Amygdala (tissue), 56 donors: ENCODE measurements around the gene WHRN.

Source experiments
- DNase-seq, 56 donors: peaks; one replicate each; lab custom pipeline; 2025; lab: John Stamatoyannopoulos, UW

The WHRN gene

DNA sequence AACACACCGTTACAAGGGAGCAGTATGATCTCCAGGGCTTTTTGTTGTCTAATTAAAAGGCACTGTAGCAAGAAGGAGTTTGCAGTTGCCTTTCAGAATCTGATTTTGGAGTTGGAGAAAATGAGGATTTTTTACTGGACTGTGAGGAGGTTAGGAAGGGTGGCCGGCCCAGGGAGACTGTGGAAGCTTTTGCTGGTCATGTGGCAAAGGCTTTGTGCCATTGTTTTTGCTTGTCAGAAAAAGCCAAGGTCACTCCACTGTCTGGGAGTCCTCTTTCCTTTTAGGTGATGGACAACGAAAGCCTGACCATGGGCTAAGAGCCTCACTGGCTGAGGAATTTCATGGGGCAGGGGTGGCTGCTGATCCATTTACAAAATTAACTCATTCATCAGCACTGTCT lies 10.3 kb upstream of the WHRN start:
- no peak for DNase-seq

DNA sequence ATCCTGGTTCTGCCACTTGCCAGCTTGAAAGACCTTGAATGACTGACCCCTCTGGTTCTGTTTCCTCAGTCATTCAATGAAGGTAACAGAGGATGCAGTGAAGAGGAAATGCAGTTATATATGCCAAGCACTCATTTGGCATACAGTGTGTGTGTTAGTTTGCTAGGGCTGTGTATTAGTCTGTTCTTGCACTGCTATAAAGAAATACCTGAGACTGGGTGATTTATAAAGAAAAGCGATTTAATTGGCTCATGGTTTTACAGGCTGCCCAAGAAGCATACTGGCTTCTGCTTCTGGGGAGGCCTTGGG lies 8.6 kb upstream of the WHRN start:
- DNase-seq = no peak

DNA sequence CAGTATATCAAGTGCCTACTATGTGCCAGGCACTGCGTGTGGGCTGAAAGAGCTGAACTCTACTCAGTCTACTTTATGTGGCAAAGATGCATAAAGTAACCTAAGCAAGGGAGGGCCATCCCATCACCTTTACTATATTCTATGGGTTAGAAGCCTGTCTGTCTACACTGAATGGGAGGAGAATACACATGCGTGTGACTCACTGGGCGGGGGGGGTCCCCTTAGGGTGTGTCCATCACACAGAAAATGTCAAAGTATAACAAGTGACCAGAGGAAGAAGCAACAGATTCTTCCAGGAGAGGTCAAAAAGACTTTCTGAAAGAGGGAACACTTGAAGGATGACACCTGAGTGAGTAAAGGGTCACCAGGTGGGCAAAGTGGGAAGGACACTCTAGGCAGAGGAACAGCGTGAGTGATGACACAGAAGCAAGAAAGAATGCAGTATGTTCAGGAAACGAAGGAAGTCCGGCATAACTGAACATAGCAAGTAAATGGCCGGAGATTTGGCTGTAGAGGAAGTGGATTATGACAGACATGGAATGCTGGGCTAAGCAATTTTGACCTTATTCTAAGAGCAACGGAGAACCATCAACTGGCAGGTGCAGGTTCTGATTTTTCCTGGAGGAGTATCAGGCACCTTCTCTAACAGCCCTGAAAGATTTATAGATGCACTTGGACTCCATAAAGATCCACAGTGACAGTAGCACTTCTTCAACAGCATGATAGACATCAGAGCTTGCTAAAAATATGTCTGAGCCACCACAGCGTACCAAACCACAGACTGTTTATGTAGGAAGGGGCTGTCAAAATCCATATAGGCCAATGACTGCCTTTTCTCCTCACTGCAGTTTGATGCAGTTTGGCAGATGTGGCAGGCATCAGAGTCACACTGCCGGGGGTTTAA lies 8.0 kb upstream of the WHRN start:
- no peak for DNase-seq

DNA sequence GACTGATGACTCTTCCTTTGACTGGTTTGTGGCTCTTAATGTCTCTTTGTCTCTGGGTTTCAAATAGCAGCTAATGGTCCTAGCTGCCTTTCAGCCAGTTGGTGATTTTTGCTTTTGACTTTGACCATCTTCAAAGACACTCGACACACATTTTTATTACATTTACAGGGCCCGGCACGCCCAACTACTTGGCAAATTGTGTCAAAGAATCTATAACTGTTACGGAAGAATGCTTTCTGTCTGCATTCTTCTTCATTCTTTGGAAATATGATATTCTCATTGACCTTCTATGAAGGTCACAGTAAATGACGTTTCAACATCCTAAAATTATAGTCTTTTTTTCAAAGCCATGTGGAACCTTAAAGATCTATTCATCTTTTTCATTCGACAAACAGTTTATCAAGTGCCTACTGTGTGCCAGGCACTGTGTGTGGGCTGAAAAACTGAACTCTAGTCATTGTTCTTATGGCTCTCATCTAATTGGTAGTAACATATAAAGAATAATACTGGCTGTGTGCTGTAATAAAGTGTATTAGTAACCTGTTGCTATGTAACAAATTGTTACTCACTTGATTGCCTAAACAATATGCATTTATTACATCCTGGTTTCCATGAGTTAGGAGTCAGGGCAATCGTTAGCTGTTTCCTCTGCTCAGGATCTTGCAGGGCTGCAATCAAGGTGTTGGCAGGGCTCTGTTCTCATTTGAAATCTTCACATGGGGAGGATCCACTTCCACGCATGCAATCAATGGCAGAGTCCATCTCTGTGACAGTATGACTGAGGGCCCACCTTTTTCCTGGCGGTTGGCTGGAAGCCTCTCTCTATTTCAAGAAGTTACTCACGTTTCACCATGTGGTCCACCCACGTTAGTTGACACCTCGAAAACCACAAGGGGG lies 7.0 kb upstream of the WHRN start:
- DNase-seq = no peak

DNA sequence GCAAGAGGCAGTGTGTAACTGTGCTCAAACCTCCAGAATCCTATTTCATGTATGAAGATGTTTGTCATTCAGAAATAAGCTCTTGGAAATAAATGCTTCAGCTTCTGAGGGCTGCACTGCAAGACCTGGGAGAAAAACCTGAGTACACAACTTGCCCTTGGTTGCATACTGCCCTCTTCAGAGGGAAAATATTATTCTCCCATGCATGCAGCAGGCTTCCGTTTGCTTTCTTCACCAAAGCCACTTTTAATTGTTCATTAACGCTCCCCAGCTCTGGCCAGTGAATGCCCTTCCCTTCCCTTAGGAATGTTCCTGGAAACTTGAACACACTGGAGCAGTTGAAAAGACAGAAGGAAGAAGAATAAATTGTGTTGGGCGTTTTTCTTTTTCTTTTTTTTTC lies 2.5 kb upstream of the WHRN start:
- DNase-seq = peak in 9 of 56 donors; percentile 7 to 37 (median 19)

DNA sequence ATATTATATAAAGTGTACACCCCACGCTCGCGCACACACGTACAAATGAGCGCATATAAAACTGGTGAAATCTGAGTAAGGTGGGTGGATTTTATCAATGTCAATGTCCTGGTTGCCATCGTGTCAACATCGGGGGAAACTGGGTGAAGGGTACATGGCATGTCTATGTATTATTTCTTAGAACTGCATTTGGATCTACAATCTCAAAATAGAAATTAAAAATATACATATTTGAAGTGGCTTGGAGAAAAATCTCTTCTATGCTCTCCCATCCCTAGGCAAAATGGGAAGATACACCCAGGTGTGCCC lies 763 bp upstream of the WHRN start:
- no peak for DNase-seq

DNA sequence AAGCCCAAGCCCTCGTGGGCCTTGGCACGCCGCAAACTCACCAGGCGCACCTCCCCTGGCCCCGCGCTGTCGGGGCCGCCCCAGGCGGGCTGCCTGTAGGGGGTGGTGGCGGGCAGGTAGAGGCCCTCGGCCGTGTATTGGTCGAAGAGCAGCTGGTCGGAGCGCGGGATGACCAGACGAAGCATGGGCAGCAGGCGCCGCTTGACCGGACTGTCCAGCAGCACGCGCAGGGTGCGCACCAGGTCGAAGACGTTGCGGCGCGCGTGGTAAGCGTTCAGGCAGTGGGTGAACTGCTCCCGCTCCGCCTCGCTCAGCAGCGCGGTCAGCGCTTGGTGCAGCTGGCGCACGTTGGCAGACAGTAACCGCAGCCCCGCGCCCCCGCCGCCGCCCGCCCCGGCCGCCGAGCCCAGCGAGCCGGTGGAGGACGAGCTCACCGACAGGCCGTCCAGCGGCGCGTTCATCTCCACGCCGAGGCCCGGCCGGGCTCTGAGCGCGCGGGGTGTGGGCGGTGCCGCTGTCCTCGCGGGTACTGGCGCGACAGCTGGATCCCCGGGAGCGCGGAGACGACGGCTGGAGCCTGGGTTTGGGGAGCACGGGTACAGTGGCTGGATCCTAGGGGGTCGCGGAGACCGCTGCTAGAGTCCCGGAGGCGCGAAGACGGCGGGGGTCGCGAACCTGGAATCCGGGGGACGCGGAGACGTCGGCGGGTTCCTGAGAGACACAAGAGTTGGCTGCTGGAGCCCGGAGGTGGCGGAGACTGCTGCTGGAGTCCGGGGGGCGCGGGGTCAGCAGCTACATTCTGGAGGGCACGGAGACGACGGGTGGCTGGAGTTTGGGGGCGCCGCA lies 709 bp downstream of the WHRN start:
- DNase-seq = peak in 32 of 56 donors; percentile 18 to 70 (median 42)

DNA sequence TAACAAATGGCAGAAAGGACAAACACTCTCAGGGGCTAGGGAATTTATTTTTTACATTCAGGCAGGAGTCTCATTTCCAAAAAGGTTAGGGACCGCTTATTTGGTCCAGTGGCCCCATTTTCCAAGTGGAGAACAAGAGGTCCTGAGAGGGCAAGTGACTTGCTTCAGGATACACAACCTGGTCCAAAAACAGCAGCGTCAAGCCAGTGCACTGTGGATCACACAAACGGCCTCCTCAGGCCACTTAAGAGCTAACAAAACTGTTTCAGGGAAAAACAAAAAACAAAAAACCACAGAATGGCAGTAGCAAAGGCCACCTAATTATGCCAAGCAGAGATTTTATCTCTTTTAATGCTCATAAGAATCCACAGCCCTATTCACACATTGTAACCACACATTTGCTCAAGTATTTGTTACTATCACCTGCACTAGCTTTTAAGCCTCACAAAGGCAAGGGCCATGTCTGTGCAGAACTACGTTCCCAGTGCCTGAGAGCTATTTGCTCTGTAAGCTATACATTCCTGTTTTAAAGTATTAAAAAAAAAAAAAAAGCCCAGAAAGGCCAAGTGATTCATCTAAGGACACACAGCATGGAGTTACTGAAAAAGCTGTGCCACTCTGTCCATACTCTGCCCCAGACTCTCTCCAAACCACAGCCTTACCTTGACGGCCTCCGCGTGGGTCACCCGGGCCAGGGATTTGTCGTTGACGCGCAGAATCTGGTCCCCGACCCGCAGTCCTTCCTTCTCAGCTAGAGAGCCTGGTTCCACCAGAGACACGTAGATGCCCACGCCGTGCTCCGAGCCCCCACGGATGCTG lies 1.5 kb downstream of the WHRN start:
- DNase-seq = peak in 9 of 56 donors; percentile 13 to 70 (median 31)

DNA sequence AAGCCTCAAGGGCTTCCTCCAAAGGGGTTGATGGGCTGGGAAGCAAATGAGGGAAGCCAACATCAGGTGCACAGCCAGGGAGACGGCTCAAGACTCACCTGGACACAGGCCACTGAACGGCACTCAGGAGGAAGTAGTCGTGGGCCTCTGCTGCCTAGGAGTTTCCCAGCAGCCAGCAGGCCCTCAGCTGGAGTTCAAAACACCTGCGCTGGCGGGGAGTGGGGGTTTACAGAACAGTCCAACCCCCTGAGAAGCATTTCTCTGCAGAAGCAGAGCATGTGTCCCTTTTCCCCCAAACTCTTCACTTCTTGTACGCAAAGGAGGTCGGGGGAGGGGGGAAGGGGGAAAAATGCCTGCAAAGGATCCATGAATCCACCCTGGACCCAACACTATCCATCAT lies 2.3 kb downstream of the WHRN start:
- peak in 12 of 56 donors; percentile 7 to 57 (median 32) for DNase-seq

DNA sequence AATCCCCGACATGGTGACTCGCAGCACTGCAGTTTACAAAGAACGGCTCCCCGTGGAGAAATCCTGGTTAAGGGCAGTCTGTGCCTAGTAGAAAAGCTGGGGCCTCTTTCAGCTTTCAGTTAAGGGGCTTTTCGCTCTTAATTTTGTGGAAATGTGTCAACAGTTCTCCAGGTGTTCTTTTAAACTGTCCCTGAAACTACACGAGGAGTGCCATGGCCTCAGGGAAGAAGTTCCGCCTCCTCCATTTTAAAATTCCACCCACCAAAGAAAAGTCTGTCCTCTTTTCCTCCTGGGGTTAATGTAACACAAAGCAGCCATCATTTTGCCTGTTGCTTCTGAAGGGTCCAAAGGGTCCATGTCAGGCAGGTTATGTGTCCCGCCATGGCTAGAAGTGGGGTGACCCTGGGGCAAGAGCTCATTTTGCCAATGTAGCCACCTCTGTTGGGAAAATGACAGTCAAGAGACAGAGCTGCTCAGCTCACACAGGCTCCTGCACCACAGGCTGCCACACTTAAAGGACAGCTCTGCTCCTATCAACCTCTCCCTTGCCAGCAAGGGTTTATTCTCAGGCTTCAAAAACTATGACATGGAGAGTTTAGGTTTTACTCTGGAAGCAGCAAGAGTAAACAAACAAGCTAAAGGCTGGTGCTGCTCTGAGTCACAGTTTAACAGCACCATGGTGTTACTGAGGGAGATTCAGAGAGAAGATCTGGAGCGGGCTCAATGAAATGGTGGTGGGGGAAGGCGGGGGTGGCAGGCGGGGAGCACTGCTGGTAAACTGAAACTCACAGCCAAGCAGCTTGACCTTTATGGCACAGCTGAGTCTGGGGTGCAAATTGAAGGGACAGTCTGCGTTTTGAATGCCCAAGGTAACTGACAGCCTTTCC lies 3.2 kb downstream of the WHRN start:
- DNase-seq = peak in 38 of 56 donors; percentile 13 to 78 (median 46)

DNA sequence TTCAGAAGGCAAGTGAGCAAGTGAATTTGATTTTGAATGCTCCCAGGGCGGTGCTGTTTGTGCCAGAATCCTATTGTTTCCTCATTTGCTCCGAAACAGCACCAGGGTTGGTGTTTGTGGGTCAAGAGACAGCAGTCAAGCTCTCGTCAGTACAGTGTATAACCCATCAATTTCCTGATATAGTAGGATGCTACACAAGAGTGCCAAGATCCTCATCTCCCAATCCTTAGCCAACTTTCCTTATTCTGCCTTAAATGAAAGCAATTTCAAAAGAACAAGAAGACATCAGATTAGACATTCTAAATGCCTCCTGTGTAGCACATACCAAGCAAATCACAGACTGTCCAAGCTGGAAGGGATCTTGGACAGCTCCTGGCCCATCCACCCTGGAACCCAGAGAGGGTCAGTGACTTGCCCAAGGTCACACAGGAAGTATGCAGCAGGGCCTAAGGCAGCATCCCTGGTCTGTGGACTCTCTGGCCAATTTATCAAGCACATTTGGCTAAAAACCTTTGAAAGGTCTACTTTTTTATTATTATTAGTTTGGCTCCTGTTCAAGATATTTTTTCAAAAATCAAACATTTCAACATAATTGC lies 4.5 kb downstream of the WHRN start:
- peak in 9 of 56 donors; percentile 5 to 32 (median 20) for DNase-seq

DNA sequence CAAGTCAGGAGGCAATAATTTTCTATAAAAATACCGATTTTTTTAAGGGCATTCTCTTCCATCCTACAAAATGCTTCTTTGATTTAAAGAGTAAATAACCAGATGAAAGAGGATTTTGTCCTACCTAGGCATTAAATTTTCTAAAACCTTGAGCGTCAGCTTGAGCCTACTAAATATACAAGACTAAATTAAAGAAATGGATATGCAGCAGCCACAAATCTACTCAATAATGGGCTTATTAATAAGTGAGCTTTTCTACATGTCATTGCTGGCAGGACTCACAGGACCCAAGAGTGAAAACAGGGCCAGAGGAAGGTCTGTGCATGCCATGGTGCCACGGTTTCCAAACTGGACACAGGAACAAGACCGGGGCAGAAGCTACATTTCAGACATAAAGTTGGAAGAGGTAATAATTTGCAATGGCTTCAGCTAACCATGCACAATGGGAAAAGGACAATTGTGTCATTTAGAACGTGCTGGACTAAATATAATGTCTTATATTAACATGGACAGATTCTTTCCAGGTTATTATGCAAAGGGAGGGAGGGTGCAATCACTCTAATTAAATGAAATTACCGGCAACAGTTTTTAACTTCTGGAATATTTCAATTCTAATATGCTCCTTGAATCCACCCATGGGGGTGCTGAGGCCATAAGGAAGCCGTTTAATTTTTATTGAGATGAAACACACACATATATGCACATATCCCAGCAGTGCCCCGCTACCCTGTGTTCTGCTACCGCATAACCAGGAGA lies 5.2 kb downstream of the WHRN start:
- peak in 2 of 56 donors; percentile 7 to 9 for DNase-seq

DNA sequence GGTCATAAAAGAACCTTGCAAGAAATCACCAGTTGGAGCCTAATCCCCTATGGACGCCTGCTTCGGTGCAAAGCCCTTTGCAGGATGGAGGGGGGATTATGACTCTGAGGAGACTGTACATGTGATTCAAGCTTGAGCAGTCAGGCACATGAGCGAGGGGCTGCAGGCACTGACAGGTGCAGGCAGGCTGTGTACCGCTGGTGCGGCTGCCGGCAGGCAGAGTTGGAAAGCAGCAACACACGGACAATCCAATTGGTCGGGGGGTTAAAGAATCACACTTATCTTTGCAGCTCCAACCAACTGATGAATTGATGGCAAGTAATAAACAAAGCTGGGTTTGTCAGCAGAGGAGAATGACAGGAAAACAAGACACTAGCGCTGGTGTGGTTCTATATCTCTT lies 5.7 kb downstream of the WHRN start:
- peak in 25 of 56 donors; percentile 7 to 56 (median 34) for DNase-seq

DNA sequence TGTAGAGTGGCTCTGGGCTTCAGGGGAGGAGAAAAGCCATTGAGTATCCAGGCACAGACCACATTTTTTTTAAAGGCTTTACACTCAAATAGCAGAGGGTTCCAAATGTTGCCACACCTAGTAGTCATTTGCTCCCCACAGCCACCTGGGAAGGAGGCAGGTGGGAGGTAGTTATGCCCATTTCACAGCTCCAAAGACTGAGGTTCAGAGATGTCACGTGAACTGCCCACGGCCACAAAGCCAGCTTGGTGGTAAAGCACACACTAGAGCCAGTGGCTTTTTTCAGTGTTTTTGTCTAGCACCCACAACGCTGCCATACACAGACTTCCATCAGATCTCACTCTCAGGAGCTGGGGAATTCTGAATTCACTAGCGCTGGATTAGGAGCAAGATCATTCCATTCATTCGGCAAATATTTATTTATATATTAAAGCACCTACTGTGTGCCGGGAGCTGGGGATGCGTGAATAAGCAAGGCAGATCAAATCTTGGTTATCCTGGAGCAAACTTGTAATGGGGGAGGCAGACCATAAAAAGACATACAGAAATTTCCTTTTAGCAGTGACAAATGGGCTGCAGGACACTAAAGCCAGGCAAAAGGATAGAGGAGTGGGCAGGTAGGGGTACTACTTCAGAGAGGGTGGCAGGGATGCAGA lies 7.4 kb downstream of the WHRN start:
- no peak for DNase-seq

DNA sequence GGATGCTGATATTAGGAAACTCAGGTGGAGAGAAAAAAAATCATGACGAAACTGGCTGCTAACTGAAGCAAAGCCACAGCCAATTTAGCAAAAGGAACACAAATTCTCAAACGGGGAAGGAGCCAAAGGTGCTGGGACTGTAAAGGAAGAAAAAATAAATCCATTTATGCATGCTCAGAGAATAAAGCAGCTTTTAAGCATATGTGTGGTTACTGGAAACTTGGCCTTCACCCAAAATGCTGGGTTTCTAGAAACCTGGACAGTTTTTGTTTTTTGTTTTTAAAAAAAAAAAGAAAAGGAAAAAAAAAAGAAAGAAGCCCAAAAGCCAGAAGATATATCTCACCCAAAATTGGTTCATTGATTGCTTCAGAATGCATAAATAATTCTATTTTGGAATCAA lies 8.0 kb downstream of the WHRN start:
- DNase-seq = no peak

DNA sequence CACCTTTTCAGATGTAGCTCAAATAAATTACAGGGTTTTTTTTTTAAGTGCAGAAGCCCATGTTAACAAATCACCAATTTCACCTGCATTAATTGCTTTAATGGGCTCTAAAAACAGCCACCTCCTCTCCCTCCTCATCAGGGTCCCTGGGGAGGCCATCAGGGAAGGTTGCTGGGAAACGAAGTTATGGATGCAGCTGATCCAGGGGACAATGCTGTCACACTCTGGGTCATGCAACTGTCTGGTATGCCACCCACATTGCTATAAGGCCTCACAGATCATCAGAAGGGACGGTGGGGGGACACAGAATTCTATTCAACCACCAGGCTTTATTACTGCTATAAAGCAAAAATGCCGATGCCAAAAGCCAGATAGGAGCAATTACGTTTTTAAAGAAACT lies 9.3 kb downstream of the WHRN start:
- no peak for DNase-seq
